Measurements from ENCODE around the gene GUCY1B1.

- TF ChIP-seq EZH2 (IDR thresholded peaks at IDR 0.05; ENCODE audit: low read depth) (no peak), CTCF (conservative IDR thresholded peaks at IDR 0.05) (no peak)
Measured at GRCh38 chr4:155742310-155743015, 16.4 kb upstream of the GUCY1B1 start.

All from PC-9 (cell line).